HEK293T (cell line): ENCODE data around the gene PSD2.
"Not testable (repeated sequence)": the region's sequence is repeated elsewhere in the genome, so short reads cannot be mapped to it uniquely, and the experiment has no call there.

Experiments used
- CTCF ChIA-PET: fragments of 350-600 bp; formaldehyde crosslinking; extraction: SDS; loops from one replicate; lab custom pipeline; 2021; ENCODE audit warnings: antibody characterized with exemption, inconsistent platforms; lab: Yijun Ruan, JAX
- POLR2A ChIA-PET: fragments of 350-600 bp; formaldehyde crosslinking; extraction: SDS; loops from one replicate; lab custom pipeline; 2020; ENCODE audit warnings: antibody characterized with exemption, inconsistent platforms; lab: Yijun Ruan, JAX
- DNase-seq: peaks from one replicate; pipeline ENCODE4 v3.0.0; 2012; ENCODE audit warnings: mixed read lengths; ENCODE audit errors: extremely low spot score
- ARNT ChIP-seq: fragments of 450-650 bp; IDR thresholded peaks from 2 replicates; pipeline ENCODE4 v1.6.1; 2017; ENCODE audit warnings: mild to moderate bottlenecking
- BHLHE40 ChIP-seq: fragments of 450-650 bp; IDR thresholded peaks from 2 replicates; pipeline ENCODE4 v1.6.1; 2016; ENCODE audit warnings: mild to moderate bottlenecking, moderate library complexity, borderline replicate concordance
- CTBP1 ChIP-seq: fragments of 450-650 bp; IDR thresholded peaks from 2 replicates; pipeline ENCODE4 v1.6.1; 2016; ENCODE audit warnings: borderline replicate concordance
- ELF4 ChIP-seq: fragments of 450-650 bp; IDR thresholded peaks from 2 replicates; pipeline ENCODE4 v1.6.1; 2017; ENCODE audit warnings: antibody characterized with exemption
- FOXA1 ChIP-seq: fragments of 450-650 bp; IDR thresholded peaks from 2 replicates; pipeline ENCODE4 v1.6.1; 2016; ENCODE audit warnings: mild to moderate bottlenecking
- FOXK2 ChIP-seq: fragments of 450-650 bp; IDR thresholded peaks from 2 replicates; pipeline ENCODE4 v1.6.1; 2016; ENCODE audit warnings: mild to moderate bottlenecking
- FOXM1 ChIP-seq: fragments of 450-650 bp; IDR thresholded peaks from 2 replicates; pipeline ENCODE4 v1.6.1; 2017; ENCODE audit warnings: mild to moderate bottlenecking, borderline replicate concordance
- HDGF ChIP-seq: fragments of 450-650 bp; IDR thresholded peaks from 2 replicates; pipeline ENCODE4 v1.6.1; 2017; ENCODE audit warnings: antibody characterized with exemption, borderline replicate concordance
- L3MBTL2 ChIP-seq: fragments of 450-650 bp; conservative IDR thresholded peaks from 2 replicates; pipeline ENCODE4 v1.6.1; 2016; ENCODE audit warnings: mild to moderate bottlenecking
- LEF1 ChIP-seq: fragments of 450-650 bp; IDR thresholded peaks from 2 replicates; pipeline ENCODE4 v1.6.1; 2017; ENCODE audit warnings: mild to moderate bottlenecking, borderline replicate concordance
- NFRKB ChIP-seq: fragments of 450-650 bp; IDR thresholded peaks from 2 replicates; pipeline ENCODE4 v1.6.1; 2016; ENCODE audit warnings: mild to moderate bottlenecking, moderate library complexity
- PKNOX1 ChIP-seq: fragments of 450-650 bp; IDR thresholded peaks from 2 replicates; pipeline ENCODE4 v1.6.1; 2016
- SP1 ChIP-seq: fragments of 450-650 bp; IDR thresholded peaks from 2 replicates; pipeline ENCODE4 v1.6.1; 2017
- SUZ12 ChIP-seq: fragments of 450-650 bp; IDR thresholded peaks from 2 replicates; pipeline ENCODE4 v1.6.1; 2016; ENCODE audit warnings: mild to moderate bottlenecking
- TARDBP ChIP-seq: fragments of 450-650 bp; IDR thresholded peaks from 2 replicates; pipeline ENCODE4 v1.6.1; 2016
- ZNF384 ChIP-seq: fragments of 450-650 bp; IDR thresholded peaks from 2 replicates; pipeline ENCODE4 v1.6.1; 2016

PSD2 gene

GRCh38 chr5:139792218-139792617, 3.4 kb upstream of the PSD2 start:
- no peak for DNase-seq
- ChIA-PET CTCF (interaction anchor here (1.3 to 7.3 kb wide), 2 partner anchors 22 to 176 kb away, joined by 3 to 98 read pairs; no protein-coding TSS in a partner anchor), POLR2A (no interaction called here)
- no peak for TF ChIP-seq HDGF
- TF ChIP-seq ELF4: no peak
- no peak for TF ChIP-seq LEF1
- no peak for TF ChIP-seq FOXK2
- no peak for TF ChIP-seq PKNOX1
- no peak for TF ChIP-seq ZNF384
- TF ChIP-seq SUZ12: no peak
- TF ChIP-seq SP1: no peak
- TF ChIP-seq CTBP1: no peak

GRCh38 chr5:139792655-139793054, 3.0 kb upstream of the PSD2 start:
- POLR2A ChIA-PET, DNase-seq: not testable (repeated sequence)
- CTCF ChIA-PET: interaction anchor here (1.2 to 7.3 kb wide), 4 partner anchors 22 to 176 kb away, joined by 3 to 98 read pairs (median 6); no protein-coding TSS in a partner anchor

- CTCF ChIA-PET: interaction anchor here (1.9 kb wide), 1 partner anchor 174 kb away, joined by 9 read pairs; no protein-coding TSS in a partner anchor
- no peak for TF ChIP-seq FOXA1
- no peak for TF ChIP-seq L3MBTL2
- TF ChIP-seq ELF4: no peak
- no peak for TF ChIP-seq PKNOX1
- no peak for TF ChIP-seq ARNT
- no peak for TF ChIP-seq FOXK2
- no peak for TF ChIP-seq CTBP1
- no peak for TF ChIP-seq ZNF384
- TF ChIP-seq SUZ12: no peak
- TF ChIP-seq HDGF: no peak
- no peak for TF ChIP-seq FOXM1
- no peak for TF ChIP-seq LEF1
- no peak for TF ChIP-seq SP1
- no peak for TF ChIP-seq BHLHE40
- no peak for TF ChIP-seq NFRKB
- TF ChIP-seq TARDBP: no peak
- no peak for DNase-seq
- POLR2A ChIA-PET: no interaction called here
Observed at GRCh38 chr5:139794067-139794846, 1.4 kb upstream of the PSD2 start.

GRCh38 chr5:139796061-139796806, 626 bp downstream of the PSD2 start:
- no peak for DNase-seq
- ChIA-PET POLR2A (no interaction called here), CTCF (interaction anchor here (1.2 to 3.5 kb wide), 2 partner anchors 9 to 11 kb away, joined by 3 to 12 read pairs; no protein-coding TSS in a partner anchor)
- no peak for TF ChIP-seq TARDBP
- TF ChIP-seq PKNOX1: no peak
- TF ChIP-seq ZNF384: no peak
- no peak for TF ChIP-seq NFRKB
- TF ChIP-seq FOXA1: no peak
- TF ChIP-seq FOXK2: no peak
- TF ChIP-seq HDGF: no peak
- TF ChIP-seq SUZ12: no peak
- no peak for TF ChIP-seq CTBP1
- TF ChIP-seq L3MBTL2: no peak
- no peak for TF ChIP-seq ARNT
- TF ChIP-seq ELF4: no peak
- TF ChIP-seq SP1: no peak
- no peak for TF ChIP-seq BHLHE40
- TF ChIP-seq LEF1: no peak
- TF ChIP-seq FOXM1: no peak

- no peak for TF ChIP-seq LEF1
- no peak for TF ChIP-seq FOXA1
- ChIA-PET POLR2A (no interaction called here), CTCF (interaction anchor here (0.6 to 3.5 kb wide), 5 partner anchors 10 to 172 kb away, joined by 3 to 12 read pairs (median 3); no protein-coding TSS in a partner anchor)
- DNase-seq: no peak
Observed at GRCh38 chr5:139797335-139797734, 1.7 kb downstream of the PSD2 start.
